BE2C (cell line): ENCODE measurements around the gene LIMS3.
"Not testable (repeated sequence)": the region's sequence is repeated elsewhere in the genome, so short reads cannot be mapped to it uniquely, and the experiment has no call there.

Source experiments
- DNase-seq: peaks from one replicate; pipeline ENCODE4 v3.0.0-alpha.2; 2020
- H3K27me3 ChIP-seq: fragments of 250-450 bp; sonication (Bioruptor Pico); 2 replicates; pipeline ENCODE4 v1.5.1; 2020; ENCODE audit warnings: mild to moderate bottlenecking
- H3K36me3 ChIP-seq: fragments of 250-450 bp; sonication (Bioruptor Pico); 2 replicates; pipeline ENCODE4 v1.5.1; 2020; ENCODE audit warnings: mild to moderate bottlenecking
- H3K4me1 ChIP-seq: fragments of 250-450 bp; sonication (Bioruptor Pico); 2 replicates; pipeline ENCODE4 v1.5.1; 2020
- H3K4me3 ChIP-seq: 2 replicates; pipeline ENCODE4 v1.5.1; 2011; ENCODE audit warnings: low read depth, low read length
- H3K9me3 ChIP-seq: fragments of 250-450 bp; sonication (Bioruptor Pico); 2 replicates; pipeline ENCODE4 v1.5.1; 2020

Gene LIMS3

GRCh38 chr2:109966107-109966736, 67.7 kb downstream of the LIMS3 start:
- H3K4me3 ChIP-seq, H3K9me3 ChIP-seq, H3K4me1 ChIP-seq, H3K36me3 ChIP-seq, H3K27me3 ChIP-seq, DNase-seq: not testable (repeated sequence)

- not testable (repeated sequence) for H3K4me1 ChIP-seq, H3K36me3 ChIP-seq, H3K9me3 ChIP-seq, DNase-seq, H3K27me3 ChIP-seq, H3K4me3 ChIP-seq
Measured at GRCh38 chr2:109966858-109967257, 68.4 kb downstream of the LIMS3 start.

- not testable (repeated sequence) for H3K27me3 ChIP-seq, H3K4me1 ChIP-seq, H3K36me3 ChIP-seq, H3K9me3 ChIP-seq, H3K4me3 ChIP-seq, DNase-seq
Measured at GRCh38 chr2:109969864-109970263, 71.4 kb downstream of the LIMS3 start.

GRCh38 chr2:109971710-109972109, 73.2 kb downstream of the LIMS3 start:
- not testable (repeated sequence) for H3K4me1 ChIP-seq, H3K4me3 ChIP-seq, H3K9me3 ChIP-seq, DNase-seq, H3K27me3 ChIP-seq, H3K36me3 ChIP-seq
